ENCODE data around the gene ADGRF5.

ADGRF5 gene

GRCh38 chr6:46927066-46927465 lies 5.3 kb upstream of the ADGRF5 start:
- no peak for DNase-seq

GRCh38 chr6:46926481-46926880 lies 4.7 kb upstream of the ADGRF5 start:
- no peak for DNase-seq

GRCh38 chr6:46925563-46926253 lies 4.0 kb upstream of the ADGRF5 start:
- no peak for DNase-seq

- no peak for DNase-seq
These were observed 1.7 kb upstream of the ADGRF5 start for GRCh38 chr6:46923476-46923875.

GRCh38 chr6:46921059-46921458 lies 679 bp downstream of the ADGRF5 start:
- DNase-seq = no peak

GRCh38 chr6:46918806-46919205 lies 2.9 kb downstream of the ADGRF5 start:
- DNase-seq = no peak

GRCh38 chr6:46917002-46917545 lies 4.7 kb downstream of the ADGRF5 start:
- no peak for DNase-seq

GRCh38 chr6:46915866-46916265 lies 5.9 kb downstream of the ADGRF5 start:
- no peak for DNase-seq

GRCh38 chr6:46915380-46915779 lies 6.4 kb downstream of the ADGRF5 start:
- DNase-seq = no peak

GRCh38 chr6:46914279-46914810 lies 7.4 kb downstream of the ADGRF5 start:
- no peak for DNase-seq

- no peak for DNase-seq
These were observed 12.4 kb downstream of the ADGRF5 start for GRCh38 chr6:46909371-46909770.

GRCh38 chr6:46906776-46907175 lies 15.0 kb downstream of the ADGRF5 start:
- no peak for DNase-seq

GRCh38 chr6:46904117-46904516 lies 17.6 kb downstream of the ADGRF5 start:
- DNase-seq = no peak

GRCh38 chr6:46903175-46903574 lies 18.6 kb downstream of the ADGRF5 start:
- no peak for DNase-seq

GRCh38 chr6:46901882-46902314 lies 19.8 kb downstream of the ADGRF5 start:
- DNase-seq = no peak

- DNase-seq = no peak
These were observed 21.5 kb downstream of the ADGRF5 start for GRCh38 chr6:46900266-46900665.

- no peak for DNase-seq
These were observed 22.1 kb downstream of the ADGRF5 start for GRCh38 chr6:46899659-46900058.

- DNase-seq = no peak
These were observed 23.7 kb downstream of the ADGRF5 start for GRCh38 chr6:46898006-46898405.

GRCh38 chr6:46896871-46897270 lies 24.9 kb downstream of the ADGRF5 start:
- DNase-seq = no peak

GRCh38 chr6:46895930-46896329 lies 25.8 kb downstream of the ADGRF5 start:
- no peak for DNase-seq

GRCh38 chr6:46894433-46894832 lies 27.3 kb downstream of the ADGRF5 start:
- no peak for DNase-seq

- DNase-seq = no peak
These were observed 28.1 kb downstream of the ADGRF5 start for GRCh38 chr6:46893648-46894047.

- DNase-seq = no peak
These were observed 30.4 kb downstream of the ADGRF5 start for GRCh38 chr6:46891252-46891795.

- DNase-seq = no peak
These were observed 33.2 kb downstream of the ADGRF5 start for GRCh38 chr6:46888578-46888977.

All from CD4-positive, alpha-beta T cell treated with Interleukin-4 for 1 hour (primary cell).